Measurements from ENCODE around the gene CCNT1.
"Not testable (repeated sequence)": the region's sequence is repeated elsewhere in the genome, so short reads cannot be mapped to it uniquely, and the experiment has no call there.

CCNT1 gene

DNA sequence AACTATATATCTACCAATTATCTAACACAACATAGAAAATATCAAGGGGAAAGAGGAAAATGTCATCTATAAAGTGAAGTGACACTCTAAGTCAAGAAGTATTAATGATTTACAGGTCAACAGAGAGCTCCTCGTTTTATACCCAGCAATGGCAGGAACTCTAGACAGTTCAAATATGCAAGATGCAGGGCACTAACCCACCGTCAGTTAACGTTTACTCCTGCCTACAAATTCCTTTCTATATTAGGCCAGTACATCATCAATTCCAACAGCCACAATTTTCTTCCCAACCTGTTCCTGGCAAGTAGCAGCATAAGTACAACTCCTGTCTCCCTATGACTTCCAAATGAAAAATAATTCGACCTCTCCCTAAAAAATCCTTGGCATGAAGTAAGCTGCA is 25.5 kb downstream of the CCNT1 start:
- DNase-seq = no peak

DNA sequence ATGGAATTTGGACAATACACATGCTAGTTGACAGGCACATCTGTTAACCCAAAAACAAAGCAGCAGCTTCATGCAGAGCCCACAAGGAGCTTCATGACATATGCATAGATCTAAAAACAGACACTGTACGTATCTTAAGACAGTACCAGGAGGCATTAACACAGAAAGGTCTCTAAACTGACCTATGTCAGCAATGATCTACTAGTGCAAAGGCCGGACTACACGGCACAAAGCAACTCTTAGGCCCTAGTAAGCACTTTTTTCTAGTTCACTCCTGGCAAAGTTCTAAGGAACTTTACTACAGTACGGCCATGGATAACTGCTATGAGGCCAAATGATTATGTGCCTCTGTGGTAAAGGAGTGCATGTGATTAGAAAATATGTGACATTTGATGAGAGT is 26.1 kb downstream of the CCNT1 start:
- DNase-seq = no peak

DNA sequence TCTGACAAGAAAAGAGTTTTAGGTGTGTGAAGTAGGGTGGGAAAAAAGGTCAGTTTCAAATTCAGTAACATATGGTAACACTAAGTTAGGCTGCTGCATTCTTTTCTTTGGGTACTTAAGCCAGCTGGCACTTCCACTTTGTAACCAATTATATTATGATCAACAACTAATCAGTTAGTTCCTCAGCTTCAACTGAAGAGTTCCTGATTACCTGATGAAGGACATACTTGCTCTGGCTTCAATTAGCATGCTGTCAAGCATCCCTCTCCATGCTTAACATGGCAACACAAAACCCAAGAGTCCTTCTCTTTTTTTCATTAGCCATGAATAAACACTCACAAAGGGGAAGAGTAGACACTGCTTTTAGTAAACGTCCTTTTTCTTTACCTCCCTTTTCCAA is 27.7 kb downstream of the CCNT1 start:
- no peak for DNase-seq

DNA sequence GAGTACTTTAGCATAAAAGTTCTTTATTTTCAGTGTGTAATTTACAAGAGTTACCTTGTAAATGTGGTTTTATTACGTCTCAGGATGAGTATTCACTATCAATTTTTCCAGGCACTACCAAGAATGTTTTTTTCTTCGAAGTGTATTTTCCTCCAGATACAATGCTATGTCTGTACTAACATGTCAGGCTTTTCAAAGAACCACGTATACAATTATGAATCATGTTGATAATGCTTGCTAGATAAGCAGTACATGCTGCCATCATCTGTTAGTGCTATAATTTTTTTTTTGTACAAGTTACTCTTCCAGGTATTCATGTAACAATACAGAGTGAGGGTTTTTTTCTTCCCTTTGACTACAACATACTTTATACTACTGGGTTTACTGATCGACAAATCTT is 28.9 kb downstream of the CCNT1 start:
- no peak for DNase-seq

DNA sequence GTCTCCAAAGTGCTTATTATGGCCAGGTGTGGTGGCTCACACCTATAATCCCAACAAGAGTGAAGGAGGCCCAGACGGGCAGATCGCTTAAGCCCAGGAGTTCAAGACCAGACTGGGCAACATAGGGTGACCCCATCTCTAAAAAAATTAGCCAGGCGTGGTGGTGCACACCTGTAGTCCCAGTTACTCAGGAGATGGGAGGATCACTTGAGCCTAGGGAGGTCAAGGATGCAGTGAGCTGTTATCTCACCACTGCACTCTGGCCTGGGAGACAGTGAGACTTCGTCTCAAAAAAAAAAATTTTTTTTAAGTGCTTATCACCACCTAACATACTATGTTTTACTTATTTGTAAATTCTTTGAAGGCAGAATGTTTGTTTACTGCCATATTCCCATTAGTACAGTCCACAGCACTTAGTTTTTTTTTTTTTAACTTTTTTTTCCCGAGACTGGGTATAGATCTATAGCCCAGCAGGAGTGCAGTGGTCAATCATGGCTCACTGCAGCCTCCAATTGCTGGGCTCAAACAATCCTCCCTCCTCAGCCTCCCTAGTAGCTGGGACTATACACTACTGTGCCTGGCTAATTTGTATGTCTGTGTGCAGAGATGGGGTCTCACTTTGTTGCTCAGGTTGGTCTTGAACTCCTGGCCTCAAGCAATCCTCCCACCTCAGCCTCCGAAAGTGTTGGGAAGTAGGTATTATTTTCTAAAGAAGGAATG is 29.7 kb downstream of the CCNT1 start:
- DNase-seq = no peak

DNA sequence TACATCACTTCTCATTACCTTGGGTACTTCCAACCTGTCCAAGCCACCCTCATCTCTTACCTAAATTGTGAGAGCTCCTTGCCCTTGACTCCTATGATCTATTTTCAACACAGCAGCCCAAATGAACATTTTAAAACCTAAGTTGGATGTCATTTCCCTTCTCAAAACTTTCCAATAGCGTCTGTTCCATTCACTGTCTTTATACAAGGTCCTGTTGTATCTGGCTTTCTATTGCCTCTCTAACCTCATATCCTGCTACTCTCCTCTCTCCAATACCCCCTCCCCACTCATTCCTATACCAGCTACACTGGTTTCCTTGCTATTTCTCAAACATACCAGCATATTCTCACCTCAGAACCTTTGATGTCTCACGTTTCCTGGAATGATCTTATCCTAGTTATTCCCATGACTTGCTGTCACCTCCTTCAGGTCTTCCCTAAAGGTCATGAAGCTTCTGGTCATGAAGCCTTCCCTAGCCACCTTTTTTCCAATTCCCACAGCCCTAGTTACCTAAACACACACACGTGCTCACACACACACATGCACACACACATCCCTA is 30.4 kb downstream of the CCNT1 start:
- no peak for DNase-seq

- no peak for DNase-seq
These were observed 33.0 kb downstream of the CCNT1 start for GRCh38 chr12:48683534-48683933.

DNA sequence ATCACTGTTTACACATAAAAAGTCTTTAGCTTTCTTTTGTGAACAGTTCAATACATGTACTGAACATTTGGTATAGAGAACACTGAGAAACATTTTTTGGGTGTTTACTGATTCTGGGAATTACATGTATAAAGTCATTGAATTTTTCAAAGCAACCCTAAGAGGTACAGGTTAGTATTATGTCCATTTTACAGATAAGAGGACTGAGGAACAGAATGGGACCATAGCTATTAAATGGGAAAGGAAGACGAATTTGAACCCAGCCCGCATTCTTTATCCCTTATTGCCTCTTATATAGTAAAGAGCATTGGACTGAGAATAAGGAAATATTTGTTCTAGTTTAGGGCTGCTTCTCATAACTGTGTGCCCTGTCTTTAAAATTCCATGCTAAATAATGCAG is 33.6 kb downstream of the CCNT1 start:
- no peak for DNase-seq

GRCh38 chr12:48682533-48682905 is 34.0 kb downstream of the CCNT1 start:
- DNase-seq = not testable (repeated sequence)

- DNase-seq = peak; percentile 91
These were observed 34.6 kb downstream of the CCNT1 start, which contains the start of gene KANSL2 for GRCh38 chr12:48681710-48682532. Gene KANSL2 (minus strand): TSS chr12:48682238. CDS start chr12:48681632, 606 bp downstream.

GRCh38 chr12:48681399-48681709 is 35.2 kb downstream of the CCNT1 start:
- no peak for DNase-seq

DNA sequence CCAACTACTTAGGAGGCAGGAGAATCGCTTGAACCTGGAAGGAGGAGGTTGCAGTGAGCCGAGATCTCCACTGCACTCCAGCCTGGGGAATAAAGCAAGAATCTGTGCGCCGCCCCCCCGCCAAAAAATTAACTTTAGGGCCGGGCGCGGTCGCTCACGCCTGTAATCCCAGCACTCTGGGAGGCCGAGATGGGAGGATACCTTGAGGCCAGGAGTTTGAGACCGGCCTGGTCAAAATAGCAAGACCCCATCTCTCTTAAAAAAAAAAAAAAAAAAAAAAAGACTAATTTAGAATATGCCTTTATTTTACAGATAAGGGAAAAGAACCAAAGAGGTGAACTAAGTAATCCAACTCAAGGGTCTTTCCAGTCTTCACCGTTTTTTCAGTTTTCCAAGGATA is 35.6 kb downstream of the CCNT1 start:
- no peak for DNase-seq

DNA sequence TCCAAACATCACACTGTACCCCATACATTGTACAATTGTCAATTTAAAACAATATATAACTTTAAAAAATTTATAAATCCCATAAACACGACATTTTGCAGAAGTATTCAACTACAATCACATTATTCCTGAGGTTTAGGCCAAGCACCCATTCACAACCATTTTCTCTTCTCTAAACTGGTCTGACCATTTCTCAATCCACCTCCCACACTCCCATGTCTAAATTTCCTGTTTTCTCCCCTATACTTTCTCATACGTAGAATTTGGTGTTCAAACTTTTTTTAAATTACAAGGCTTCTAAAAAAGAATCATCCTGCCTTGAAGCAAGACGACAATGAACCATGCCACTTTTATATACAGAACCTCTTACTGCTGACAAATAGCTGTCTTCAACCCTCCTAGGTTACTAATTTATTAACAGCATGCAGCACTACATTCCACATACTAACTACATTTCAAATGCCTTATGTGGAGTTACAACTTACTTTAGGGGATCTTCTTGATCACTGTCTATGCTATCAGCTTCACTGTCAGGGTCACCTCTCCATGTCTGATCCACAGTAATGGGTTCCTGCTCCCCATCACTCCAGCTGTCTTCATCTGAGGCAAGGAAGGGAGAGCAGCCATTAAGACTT is 37.8 kb downstream of the CCNT1 start:
- no peak for DNase-seq

- DNase-seq = no peak
These were observed 45.2 kb downstream of the CCNT1 start for GRCh38 chr12:48671231-48671856.

- no peak for DNase-seq
These were observed 47.5 kb downstream of the CCNT1 start for GRCh38 chr12:48668996-48669395.

GRCh38 chr12:48659863-48660262 is 56.6 kb downstream of the CCNT1 start:
- DNase-seq = no peak

DNA sequence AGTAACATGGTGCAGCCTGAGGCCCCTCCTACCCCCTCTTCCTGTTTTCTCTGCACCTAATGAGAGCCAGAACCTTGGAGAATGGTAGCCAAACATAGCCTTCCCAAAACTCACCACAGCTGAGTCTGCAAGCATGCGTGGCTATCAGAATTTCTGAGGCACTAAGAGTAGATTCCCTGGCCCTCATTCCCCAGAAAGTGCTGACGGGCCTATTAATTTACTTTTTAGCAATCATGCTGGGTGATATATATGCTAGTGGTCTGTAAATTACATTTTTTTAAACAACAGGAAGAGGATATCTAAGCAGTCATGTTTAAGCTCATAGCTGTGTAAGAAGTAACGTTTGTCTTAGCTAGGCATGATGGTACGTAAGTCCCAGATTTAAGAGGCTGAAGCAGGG is 64.8 kb downstream of the CCNT1 start:
- no peak for DNase-seq

GRCh38 chr12:48645354-48645753 is 71.2 kb downstream of the CCNT1 start:
- not testable (repeated sequence) for DNase-seq

- DNase-seq = no peak
These were observed 73.5 kb downstream of the CCNT1 start for GRCh38 chr12:48643011-48643410.

DNA sequence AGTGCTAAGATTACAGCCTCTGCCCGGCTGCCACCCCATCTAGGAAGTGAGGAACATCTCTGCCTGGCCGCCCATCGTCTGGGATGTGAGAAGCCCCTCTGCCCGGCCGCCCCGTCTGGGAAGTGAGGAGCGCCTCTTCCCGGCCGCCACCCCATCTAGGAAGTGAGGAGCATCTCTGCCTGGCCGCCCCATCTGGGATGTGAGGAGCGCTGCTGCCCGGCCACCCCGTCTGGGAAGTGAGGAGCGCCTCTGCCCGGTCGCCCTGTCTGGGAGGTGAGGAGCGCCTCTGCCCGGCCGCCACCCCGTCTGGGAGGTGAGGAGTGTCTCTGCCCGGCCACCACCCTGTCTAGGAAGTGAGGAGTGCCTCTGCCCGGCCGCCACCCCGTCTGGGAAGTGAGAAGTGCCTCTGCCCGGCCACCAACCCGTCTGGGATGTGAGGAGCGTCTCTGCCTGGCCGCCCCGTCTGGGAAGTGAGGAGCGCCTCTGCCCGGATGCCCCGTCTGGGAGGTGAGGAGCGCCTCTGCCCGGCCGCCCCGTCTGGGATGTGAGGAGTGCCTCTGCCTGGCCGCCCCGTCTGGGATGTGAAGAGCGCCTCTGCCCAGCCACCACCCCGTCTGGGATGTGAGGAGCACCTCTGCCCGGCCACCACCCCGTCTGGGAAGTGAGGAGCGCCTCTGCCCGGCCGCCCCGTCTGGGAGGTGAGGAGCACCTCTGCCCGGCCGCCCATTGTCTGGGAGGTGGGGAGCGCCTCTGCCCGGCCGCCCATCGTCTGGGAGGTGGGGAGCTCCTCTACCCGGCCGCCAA is 74.6 kb downstream of the CCNT1 start:
- DNase-seq = not testable (repeated sequence)

DNA sequence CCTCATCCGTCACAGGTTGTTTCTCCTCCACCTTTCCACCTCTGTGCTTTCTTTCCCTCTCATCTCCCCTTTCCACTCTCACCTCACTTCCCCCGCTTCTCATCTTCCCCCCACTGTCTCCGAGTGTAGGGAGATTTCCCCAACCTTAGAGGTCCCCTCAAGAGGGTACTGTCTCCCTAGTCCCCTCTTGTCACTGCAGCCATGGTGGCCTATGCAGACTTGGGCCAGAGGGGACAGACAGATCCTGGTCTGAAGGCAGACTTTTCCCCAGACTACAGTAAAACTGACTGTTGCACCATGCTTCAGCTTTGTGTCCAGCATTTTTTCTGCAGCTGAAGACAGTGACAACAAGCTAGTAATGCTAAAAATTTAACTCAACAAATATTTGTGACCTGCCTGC is 75.7 kb downstream of the CCNT1 start:
- no peak for DNase-seq

DNA sequence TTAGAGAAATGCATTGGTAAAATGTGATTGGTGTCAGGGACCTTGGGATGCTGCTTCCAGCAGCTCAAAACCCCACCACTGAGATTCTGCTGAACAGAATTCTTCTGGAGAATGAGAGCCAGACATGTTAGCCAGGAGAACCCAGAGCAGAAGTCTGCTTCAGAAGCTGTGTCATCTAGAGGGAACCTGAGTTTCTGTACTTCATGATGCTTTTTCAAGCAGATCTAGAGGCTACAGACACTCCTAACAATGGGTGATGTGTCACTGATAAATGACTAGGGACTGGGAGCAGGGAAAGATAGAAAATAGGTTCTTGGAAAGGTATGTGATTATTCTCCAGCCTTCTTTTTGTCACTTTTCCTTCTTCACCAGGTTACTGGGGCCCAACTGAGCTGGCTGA is 76.1 kb downstream of the CCNT1 start:
- no peak for DNase-seq
